KMS-11 (cell line): ENCODE measurements around the gene DOC2B.
"Not testable (repeated sequence)": the region's sequence is repeated elsewhere in the genome, so short reads cannot be mapped to it uniquely, and the experiment has no call there.

ENCODE experiments used
- H2AFZ ChIP-seq: fragments of 200-600 bp; sonication (generic); 2 replicates; pipeline ENCODE4 v1.6.1; 2016; ENCODE audit warnings: antibody characterized with exemption, mixed run types, low read depth
- H3K27ac ChIP-seq: fragments of 200-600 bp; sonication (generic); 2 replicates; pipeline ENCODE4 v1.6.1; 2016; ENCODE audit warnings: mild to moderate bottlenecking, mixed run types
- H3K27me3 ChIP-seq: fragments of 200-600 bp; sonication (generic); 2 replicates; pipeline ENCODE4 v1.6.1; 2017; ENCODE audit warnings: mild to moderate bottlenecking, low read depth, mixed run types, moderate library complexity; ENCODE audit not compliant: insufficient read depth
- H3K36me3 ChIP-seq: fragments of 200-600 bp; sonication (generic); 2 replicates; pipeline ENCODE4 v1.6.1; 2017; ENCODE audit warnings: mild to moderate bottlenecking, mixed run types; ENCODE audit not compliant: insufficient read depth
- H3K4me1 ChIP-seq: fragments of 200-600 bp; sonication (generic); 2 replicates; pipeline ENCODE4 v1.6.1; 2016; ENCODE audit warnings: mild to moderate bottlenecking, low read depth, mixed run types; ENCODE audit not compliant: poor library complexity, severe bottlenecking
- H3K4me2 ChIP-seq: fragments of 200-600 bp; sonication (generic); 2 replicates; pipeline ENCODE4 v1.7.0; 2016; ENCODE audit warnings: mild to moderate bottlenecking, mixed run types
- H3K4me3 ChIP-seq: fragments of 200-600 bp; sonication (generic); IDR thresholded peaks from 2 replicates; pipeline ENCODE4 v1.6.1; 2017; ENCODE audit warnings: low read depth, low read length, mixed read lengths; ENCODE audit not compliant: insufficient read depth
- H3K79me2 ChIP-seq: fragments of 200-600 bp; sonication (generic); 2 replicates; pipeline ENCODE4 v1.6.1; 2016; ENCODE audit warnings: low read depth, mixed run types; ENCODE audit not compliant: insufficient read depth
- H3K9ac ChIP-seq: fragments of 200-600 bp; sonication (generic); 2 replicates; pipeline ENCODE4 v1.6.1; 2016; ENCODE audit warnings: mild to moderate bottlenecking, mixed run types
- H4K20me1 ChIP-seq: fragments of 200-600 bp; sonication (generic); 2 replicates; pipeline ENCODE4 v1.6.1; 2016; ENCODE audit warnings: mild to moderate bottlenecking, mixed run types; ENCODE audit not compliant: insufficient read depth
- CTCF ChIP-seq: fragments of 200-600 bp; sonication (generic); conservative IDR thresholded peaks from 2 replicates; pipeline ENCODE4 v1.6.1; 2017; ENCODE audit warnings: low read depth, mild to moderate bottlenecking, antibody characterized with exemption, low read length, moderate library complexity, mixed read lengths

Gene DOC2B

DNA sequence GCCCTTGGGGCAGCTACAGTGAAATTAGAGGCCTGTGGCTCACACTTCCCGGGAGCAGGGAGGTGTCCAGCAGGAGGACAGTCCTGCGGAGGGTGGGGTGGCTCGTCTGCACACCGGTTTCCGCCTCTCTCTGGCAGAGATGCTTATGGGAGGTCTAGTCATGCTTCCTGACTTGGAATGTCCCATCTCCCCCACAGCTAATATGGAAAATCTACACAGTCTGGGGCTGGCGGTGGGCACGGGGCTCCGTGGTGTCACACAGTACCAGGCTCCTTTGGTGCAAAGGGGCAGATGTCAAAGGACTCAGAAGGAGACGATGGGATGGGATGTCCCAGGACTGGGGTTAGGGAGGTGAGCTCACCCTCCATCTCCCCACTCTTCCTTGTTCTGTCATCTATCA is 44.1 kb upstream of the DOC2B start:
- no peak overlapping the region for H3K4me3 ChIP-seq
- H3K4me2 ChIP-seq = no peak overlapping the region
- H3K4me1 ChIP-seq = no peaks in the 10 kb centered on the region
- TF ChIP-seq CTCF = no peak
- H3K79me2 ChIP-seq = no peaks in the 10 kb centered on the region
- no peaks in the 10 kb centered on the region for H3K36me3 ChIP-seq
- no peaks in the 10 kb centered on the region for H4K20me1 ChIP-seq
- no peak overlapping the region for H3K27ac ChIP-seq
- no peak overlapping the region for H2AFZ ChIP-seq
- no peaks in the 10 kb centered on the region; the same call in 1 of the 2 replicates for H3K27me3 ChIP-seq
- no peak overlapping the region for H3K9ac ChIP-seq

GRCh38 chr17:224576-224975 is 43.1 kb upstream of the DOC2B start:
- not testable (repeated sequence) for H3K4me3 ChIP-seq, H2AFZ ChIP-seq, H3K27ac ChIP-seq, H4K20me1 ChIP-seq, H3K9ac ChIP-seq, H3K27me3 ChIP-seq, H3K36me3 ChIP-seq, H3K4me2 ChIP-seq, H3K4me1 ChIP-seq, H3K79me2 ChIP-seq

DNA sequence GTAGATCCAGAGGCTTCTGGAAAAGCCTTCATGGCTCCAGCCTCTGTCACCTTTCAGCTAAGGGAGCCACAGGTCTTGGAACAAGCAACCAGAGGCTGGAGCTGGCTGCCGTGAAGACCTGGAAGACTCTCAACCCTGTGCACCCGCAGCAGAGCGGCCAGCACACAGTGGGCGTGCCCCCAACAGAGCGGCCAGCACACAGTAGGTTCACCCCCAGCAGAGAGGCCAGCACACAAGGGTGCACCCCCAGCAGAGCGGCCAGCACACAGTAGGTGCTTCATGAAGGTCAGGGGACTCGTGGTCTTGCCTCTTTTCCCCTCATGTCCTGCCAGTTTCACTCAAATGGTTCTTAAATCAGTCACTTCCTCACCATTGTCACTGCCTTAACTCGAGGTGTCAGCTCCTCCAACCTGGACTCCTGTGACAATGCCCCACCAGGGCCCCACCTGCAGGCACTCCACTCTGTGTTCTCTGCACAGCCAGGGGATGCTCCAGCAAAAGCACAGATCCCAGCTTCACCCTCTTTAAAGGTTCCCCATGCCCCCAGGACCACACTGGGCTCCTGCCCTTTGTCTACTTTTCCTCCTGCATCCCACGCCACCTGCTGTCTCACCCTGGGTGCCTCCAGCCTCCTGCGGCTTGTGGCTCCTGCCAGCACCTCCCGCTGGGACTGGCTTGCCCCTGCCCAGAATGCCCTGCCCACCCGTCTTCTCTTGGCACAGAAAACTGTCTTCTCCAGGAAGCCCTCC is 42.4 kb upstream of the DOC2B start:
- Histone ChIP-seq H3K4me3 (no peak overlapping the region), H3K79me2 (no peaks in the 10 kb centered on the region), H3K9ac (no peak overlapping the region), H3K27ac (no peak overlapping the region), H3K4me2 (no peak overlapping the region), H3K36me3 (no peaks in the 10 kb centered on the region), H3K4me1 (no peaks in the 10 kb centered on the region), H2AFZ (no peak overlapping the region), H3K27me3 (no peaks in the 10 kb centered on the region; the same call in 1 of the 2 replicates), H4K20me1 (no peaks in the 10 kb centered on the region)
- TF ChIP-seq CTCF = no peak

DNA sequence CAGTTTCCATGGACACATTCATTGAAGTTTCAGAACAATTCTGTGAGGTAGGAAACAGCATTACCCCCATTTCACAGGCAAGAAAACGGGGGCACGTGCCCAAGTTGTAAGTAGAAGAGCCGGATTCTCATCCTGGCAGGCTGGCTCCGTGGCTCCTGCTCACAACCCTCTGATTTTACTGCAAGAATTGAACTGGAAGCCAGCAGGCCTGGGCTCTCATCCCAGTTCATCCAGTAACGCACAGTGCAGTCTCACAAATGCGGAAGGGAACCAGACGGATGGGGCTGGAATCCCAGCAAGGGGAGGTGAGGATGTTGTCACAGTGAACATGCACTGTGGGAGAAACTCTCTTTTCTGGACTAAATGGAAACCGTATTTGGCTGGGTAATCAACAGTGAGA is 40.7 kb upstream of the DOC2B start:
- Histone ChIP-seq H3K27me3 (no peaks in the 10 kb centered on the region; the same call in 1 of the 2 replicates), H2AFZ (no peak overlapping the region)
- TF ChIP-seq CTCF = no peak

DNA sequence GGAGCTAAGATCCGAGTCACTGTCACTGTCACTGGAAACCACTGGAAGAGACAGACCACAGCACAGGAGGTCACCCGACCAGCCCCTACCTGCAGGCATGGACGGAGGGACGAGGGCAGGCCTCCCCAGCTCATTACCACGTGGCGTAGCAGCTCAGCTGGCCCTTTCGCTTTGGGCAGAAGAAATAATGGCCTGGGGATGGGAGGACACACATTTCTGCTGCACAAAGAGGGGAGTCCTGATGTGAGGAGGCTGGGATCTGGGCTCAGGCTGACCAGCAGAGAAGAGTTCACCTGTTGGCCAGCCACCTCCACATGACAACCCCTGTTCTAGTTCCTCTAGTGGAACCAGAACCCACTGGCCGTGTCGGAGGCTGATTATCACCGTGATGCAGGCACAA is 38.2 kb upstream of the DOC2B start:
- no peak for TF ChIP-seq CTCF
- Histone ChIP-seq H4K20me1 (no peaks in the 10 kb centered on the region), H3K36me3 (no peaks in the 10 kb centered on the region), H3K4me2 (no peak overlapping the region), H3K9ac (no peak overlapping the region), H3K27ac (no peak overlapping the region), H2AFZ (no peak overlapping the region), H3K4me1 (no peaks in the 10 kb centered on the region), H3K27me3 (no peaks in the 10 kb centered on the region), H3K4me3 (no peak overlapping the region), H3K79me2 (no peaks in the 10 kb centered on the region)

More for the DNA sequence above, 40.7 kb upstream of the DOC2B start:
- H3K36me3 ChIP-seq = no peaks in the 10 kb centered on the region
- H4K20me1 ChIP-seq = no peaks in the 10 kb centered on the region
- H3K9ac ChIP-seq = no peak overlapping the region
- no peak overlapping the region for H3K4me2 ChIP-seq
- H3K4me3 ChIP-seq = no peak overlapping the region
- H3K4me1 ChIP-seq = no peaks in the 10 kb centered on the region
- H3K79me2 ChIP-seq = no peaks in the 10 kb centered on the region
- H3K27ac ChIP-seq = no peak overlapping the region
